ENCODE data around the gene DMGDH. TPM values are rescaled to one million over a fixed set of nuclear protein-coding genes. Genes with fewer than 3 reads are reported as not detected.

DMGDH gene
- total and polyA plus RNA-seq, 2 donors (not counting 3 experiments of a cell fraction or from before 2014, with no cell fraction given), result 0.11 TPM; not detected in 1

GRCh38 chr5:78959767-78960166 lies 109.7 kb downstream of the DMGDH start:
- Histone ChIP-seq H3K4me1 (ENCODE audit: control insufficient read depth, extremely low read depth, insufficient read depth, low read length) (no peaks in the 10 kb centered on the region), H3K4me2 (ENCODE audit: insufficient read depth, low read length) (no peak overlapping the region), H3K36me3 (ENCODE audit: control insufficient read depth in 2 of 2, extremely low read depth in 1 of 2, insufficient read depth in 2 of 2, low read length in 2 of 2) (no peaks in the 10 kb centered on the region), H2AFZ (ENCODE audit: low read depth, low read length) (no peak overlapping the region), H4K20me1 (replicated peaks; ENCODE audit: control insufficient read depth, extremely low read depth, insufficient read depth, low read length) (no peaks in the 10 kb centered on the region), H3K27ac (ENCODE audit: insufficient read depth, low read depth, low read length) (no peak overlapping the region), H3K9me1 (replicated peaks; ENCODE audit: control insufficient read depth, extremely low read depth, insufficient read depth, low read length) (no peaks in the 10 kb centered on the region), H3K9me3 (replicated peaks; ENCODE audit: control insufficient read depth, insufficient read depth, low read length) (no peaks in the 10 kb centered on the region), H3K27me3 (ENCODE audit: control insufficient read depth in 2 of 2, insufficient read depth in 2 of 2, low read length in 2 of 2) (no peaks in the 10 kb centered on the region), H3K4me3 (replicated peaks in 1 of 3; ENCODE audit: insufficient read depth in 1 of 3, low read depth in 1 of 3, low read length in 3 of 3) (no peak overlapping the region), H3K79me2 (ENCODE audit: control insufficient read depth, insufficient read depth, low read length) (no peaks in the 10 kb centered on the region), H3K9ac (replicated peaks; ENCODE audit: extremely low read depth, insufficient read depth, low read length) (no peak overlapping the region)
- no TSS peak for BruUV-seq (replicated peaks)
- ChIA-PET POLR2A (no interaction called here), CTCF (interaction anchor here (8.9 kb wide), 1 partner anchor 61 kb away, joined by 133 read pairs; no protein-coding TSS in a partner anchor)
- intact Hi-C loops (cut with micrococcal nuclease) (loop anchor here (5.0 to 10.0 kb wide), 3 partner anchors 425 to 635 kb away; no protein-coding TSS in a partner anchor), dilution Hi-C loops (cut with MboI; ENCODE audit: extremely low pct_ligation_motif_present, low sequenced_read_pairs) (no loop called here)
- DNase-seq (ENCODE audit: low read depth, low spot score) (no peak), FAIRE-seq (no peak)
- TF ChIP-seq POLR2AphosphoS5 (IDR thresholded peaks at IDR 0.05; ENCODE audit: insufficient read depth, low read depth, low read length) (no peak), POLR2A (IDR thresholded peaks at IDR 0.05; ENCODE audit: low read depth, low read length) (no peak), FOS (IDR thresholded peaks at IDR 0.05; ENCODE audit: borderline replicate concordance, insufficient read depth, low read length) (no peak), GATA2 (IDR thresholded peaks at IDR 0.05; ENCODE audit: insufficient read depth, insufficient read length, low read depth, low read length) (no peak), CTCF (IDR thresholded peaks at IDR 0.05; ENCODE audit: extremely low read depth in 1 of 2, insufficient read depth in 1 of 2, low read depth in 1 of 2, low read length in 2 of 2) (no peak), MAX (IDR thresholded peaks at IDR 0.05; ENCODE audit: insufficient read depth, insufficient read length) (no peak), EZH2 (IDR thresholded peaks at IDR 0.05; ENCODE audit: borderline replicate concordance, low read depth, low read length, severe bottlenecking) (no peak), JUN (IDR thresholded peaks at IDR 0.05; ENCODE audit: borderline replicate concordance, insufficient read depth, insufficient read length, low read depth) (no peak), MYC (IDR thresholded peaks at IDR 0.05; ENCODE audit: low read depth, low read length) (no peak)
